C1 segment of cervical spinal cord (tissue), 14 donors: Measurements from ENCODE around the gene TPRG1L.

Experiments used
- DNase-seq, 14 donors: peaks; one replicate each; lab custom pipeline; 2025; lab: John Stamatoyannopoulos, UW

The TPRG1L gene

GRCh38 chr1:3593745-3594144, 31.1 kb upstream of the TPRG1L start:
- DNase-seq: no peak

GRCh38 chr1:3594706-3595377, 30.0 kb upstream of the TPRG1L start:
- peak in 6 of 14 donors; percentile 15 to 67 (median 28) for DNase-seq

DNA sequence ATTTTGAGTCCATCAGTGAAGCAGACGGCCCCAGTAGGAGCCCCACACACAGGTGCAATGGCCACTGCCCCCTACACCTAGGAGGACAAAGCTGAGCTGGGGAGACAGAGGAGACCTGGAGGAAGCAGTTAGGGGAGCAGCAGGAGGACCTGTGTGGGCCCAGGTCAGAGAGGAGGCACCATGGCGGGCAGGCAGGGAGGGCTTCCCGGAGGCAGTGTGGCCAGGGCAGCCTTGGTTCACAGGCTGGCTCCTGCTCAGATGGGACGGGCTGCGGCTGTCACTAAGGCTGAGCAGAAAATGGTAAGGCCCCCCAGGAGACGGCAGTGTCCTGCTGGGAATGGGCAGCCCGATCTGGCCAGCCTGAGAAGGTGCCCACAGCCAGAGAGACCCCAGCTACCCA, 28.9 kb upstream of the TPRG1L start:
- no peak for DNase-seq

GRCh38 chr1:3596663-3597598, 27.9 kb upstream of the TPRG1L start:
- DNase-seq: no peak

DNA sequence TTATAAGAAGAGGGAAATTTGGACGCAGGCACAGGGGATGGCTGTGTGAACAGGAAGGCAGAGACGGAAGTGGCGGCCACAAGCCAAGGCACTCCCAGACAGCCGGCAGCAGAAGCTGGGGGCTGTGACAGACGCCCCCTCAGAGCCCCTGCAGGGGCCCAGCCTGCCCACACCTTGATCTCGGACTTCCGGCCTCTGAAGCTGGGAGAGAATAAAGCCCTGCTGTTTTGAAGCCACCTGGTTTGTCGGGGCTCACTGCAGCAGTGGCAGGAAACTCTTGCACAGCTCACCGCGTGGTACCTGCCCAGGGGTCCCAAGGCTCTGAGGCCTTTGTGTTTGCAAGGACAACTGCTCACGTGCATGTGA, 27.2 kb upstream of the TPRG1L start:
- DNase-seq: no peak

DNA sequence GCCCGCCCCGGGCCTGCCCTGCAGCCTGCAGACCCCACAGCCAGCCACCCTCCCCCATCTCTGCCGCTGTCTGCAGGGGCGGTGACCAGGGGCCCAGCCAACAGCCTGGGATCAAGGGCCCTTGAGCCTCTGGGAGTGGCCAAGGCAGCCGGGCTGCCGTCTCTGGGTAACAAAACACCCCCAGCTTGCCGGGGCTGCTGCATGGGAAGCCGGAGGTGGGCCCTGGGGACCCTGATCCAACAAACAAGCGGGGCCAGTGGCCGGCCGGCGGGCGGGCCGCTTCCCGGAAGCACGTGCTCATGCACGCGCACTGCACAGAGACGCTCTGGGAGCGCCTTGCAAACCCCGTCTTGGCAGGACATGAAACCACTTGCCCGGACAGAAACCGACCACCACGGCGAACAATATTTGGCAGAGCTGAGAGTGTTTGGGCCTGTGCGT, 26.7 kb upstream of the TPRG1L start:
- DNase-seq: peak in 1 of 14 donors; percentile 39

GRCh38 chr1:3598522-3599285, 26.1 kb upstream of the TPRG1L start:
- DNase-seq: no peak

DNA sequence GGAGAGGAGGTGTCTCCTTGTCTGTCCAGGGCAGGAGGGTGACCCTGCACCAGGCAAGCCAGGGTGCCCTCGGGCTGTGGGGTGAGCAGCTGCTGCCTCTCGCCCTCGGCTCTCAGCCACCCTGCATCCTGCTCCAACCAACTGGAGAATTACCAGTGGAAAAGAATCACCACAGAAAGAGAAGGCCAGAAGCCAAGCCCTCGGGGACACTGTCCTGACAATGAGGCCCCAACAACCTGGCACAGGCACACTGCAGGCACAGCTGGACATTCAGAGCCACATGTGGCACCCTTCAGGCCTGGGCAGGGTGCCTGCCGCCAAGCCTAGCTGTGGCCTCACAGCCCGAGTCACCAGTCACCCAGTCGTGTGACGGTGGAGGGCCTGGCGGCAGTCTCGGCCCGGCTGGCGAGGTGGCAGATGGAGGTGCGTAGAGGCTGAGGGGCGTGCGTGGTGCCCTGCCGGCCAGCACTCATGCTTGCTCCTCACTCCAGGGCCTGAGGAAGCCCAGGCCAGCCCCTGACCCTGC, 25.5 kb upstream of the TPRG1L start:
- peak in 1 of 14 donors; percentile 7 for DNase-seq

DNA sequence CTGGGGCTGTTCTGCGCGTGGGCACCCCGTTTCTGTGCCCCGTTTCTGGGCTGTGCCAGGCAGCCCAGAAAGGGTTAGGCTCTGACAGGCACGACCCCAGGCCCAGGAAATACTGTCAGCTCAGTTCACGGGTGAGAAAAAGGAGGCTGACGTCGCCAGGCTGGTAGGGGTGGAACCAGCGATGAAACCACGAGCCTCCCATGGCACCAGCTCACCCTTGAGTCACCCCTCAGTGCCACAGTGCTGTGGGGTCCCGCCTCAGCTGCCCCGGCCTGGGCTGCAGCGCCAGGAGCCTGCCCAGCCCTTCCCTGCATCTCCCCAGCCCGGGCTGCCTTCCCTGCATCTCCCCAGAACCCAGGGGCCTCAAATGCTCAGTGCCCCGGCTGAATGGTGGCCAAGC, 25.0 kb upstream of the TPRG1L start:
- no peak for DNase-seq

- no peak for DNase-seq
Measured at GRCh38 chr1:3600354-3600753, 24.5 kb upstream of the TPRG1L start.

DNA sequence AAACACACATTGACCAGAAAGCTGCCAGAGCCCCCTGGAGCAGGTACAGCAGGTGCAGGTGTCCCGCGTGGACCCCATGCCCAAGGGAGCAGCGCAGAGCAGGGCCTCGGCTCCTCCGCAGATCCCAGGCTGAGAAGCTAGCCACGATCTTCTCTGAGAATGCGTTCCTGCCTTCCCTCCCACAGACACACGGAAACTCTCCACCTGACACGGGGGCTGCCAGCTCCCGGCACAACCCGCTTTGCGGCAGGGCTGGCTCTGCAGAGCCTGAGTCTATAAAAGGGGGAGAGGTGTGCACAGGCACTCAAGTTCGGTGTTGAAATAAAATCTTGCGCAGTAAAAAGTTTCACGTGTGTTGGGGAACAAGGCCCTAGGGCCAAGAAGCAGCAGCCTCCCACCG, 23.1 kb upstream of the TPRG1L start:
- no peak for DNase-seq

GRCh38 chr1:3602375-3602774, 22.4 kb upstream of the TPRG1L start:
- DNase-seq: no peak

DNA sequence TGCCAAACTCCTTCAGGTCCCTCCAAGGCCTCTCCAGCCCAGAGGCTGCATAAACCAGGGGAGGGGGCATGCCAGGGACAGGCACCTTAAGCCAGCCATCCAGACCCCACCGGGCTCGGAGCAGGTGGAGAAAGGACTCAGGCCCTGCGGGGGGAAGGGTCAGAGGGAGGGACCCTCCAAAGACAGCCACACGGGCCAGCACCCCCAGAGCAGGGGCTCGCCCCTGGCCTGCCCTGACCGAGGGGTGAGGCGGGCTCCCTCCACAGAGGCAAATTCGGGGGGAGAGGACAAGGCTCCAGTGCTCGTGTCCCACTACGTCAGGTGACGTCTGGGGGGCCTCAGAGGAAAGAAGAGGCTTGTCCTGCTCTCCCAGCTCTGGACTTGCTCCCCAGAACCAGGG, 21.7 kb upstream of the TPRG1L start:
- no peak for DNase-seq

DNA sequence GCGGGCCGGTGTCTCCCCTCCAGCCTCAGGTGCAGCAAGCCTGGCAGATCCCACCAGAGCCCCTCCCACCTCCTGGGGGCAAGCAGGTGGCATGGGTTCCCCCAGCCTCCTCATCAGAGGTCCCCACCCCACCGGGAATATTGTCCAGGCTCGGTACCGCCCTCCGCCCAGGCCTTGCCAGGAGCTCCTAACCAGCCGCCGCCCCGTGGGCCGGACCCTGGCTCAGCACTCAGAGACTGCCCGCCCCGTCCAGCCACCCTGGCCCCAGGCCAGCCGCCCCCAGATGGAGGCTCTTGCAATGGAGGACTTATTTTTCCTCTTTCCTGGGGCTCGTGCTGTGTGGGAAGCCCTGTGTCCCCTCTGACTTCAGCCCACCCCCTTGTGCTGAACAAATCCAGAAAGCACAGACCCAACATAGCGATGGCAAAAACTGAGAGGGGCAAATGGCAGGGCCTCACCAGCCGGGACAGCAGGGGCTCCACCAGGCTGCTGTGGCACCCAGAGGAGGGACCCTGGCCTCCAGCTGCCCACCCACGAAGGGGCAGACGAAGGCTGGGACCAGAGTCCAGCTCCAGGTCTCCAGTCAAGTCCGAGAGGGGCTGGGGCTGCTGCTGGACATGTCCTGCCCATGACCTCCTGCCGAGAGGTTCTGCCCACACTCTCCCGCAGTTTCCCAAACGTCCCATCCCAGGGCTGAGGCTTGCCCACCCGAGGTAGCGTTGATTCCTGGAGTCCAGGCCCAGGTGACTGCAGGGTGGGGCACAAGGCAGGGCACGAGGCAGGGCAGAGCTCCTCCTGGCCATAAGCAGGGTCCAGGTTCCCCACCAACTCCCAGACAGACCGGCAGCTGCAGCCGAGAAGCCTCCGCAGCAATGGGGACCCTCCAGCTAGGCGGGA, 21.0 kb upstream of the TPRG1L start:
- DNase-seq: no peak

DNA sequence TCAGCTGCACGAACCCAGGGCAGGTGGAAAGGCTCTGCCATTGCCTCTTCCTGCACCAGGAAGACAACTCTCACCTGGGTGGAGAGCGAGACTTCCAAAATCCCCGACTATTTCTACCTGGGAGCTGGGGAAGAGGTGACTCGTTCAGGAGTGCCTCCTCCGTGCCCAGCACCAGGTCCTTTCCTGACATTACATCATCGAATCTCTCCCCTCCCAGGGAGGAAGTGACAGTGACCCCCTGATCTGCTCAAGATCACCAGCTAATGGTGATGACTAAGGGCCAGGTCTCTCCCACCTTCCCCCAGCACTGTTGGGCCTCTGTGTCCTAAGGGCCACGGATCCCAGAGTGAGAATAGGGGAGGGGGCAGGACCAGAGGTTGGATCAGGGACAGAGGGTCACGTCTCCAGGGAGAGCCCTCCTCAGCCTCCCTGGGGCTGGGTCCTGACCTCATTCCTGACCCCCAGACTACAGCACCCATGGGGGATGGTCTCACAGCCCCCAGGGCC, 20.3 kb upstream of the TPRG1L start:
- no peak for DNase-seq

- DNase-seq: no peak
Measured at GRCh38 chr1:3604997-3605823, 19.6 kb upstream of the TPRG1L start.

DNA sequence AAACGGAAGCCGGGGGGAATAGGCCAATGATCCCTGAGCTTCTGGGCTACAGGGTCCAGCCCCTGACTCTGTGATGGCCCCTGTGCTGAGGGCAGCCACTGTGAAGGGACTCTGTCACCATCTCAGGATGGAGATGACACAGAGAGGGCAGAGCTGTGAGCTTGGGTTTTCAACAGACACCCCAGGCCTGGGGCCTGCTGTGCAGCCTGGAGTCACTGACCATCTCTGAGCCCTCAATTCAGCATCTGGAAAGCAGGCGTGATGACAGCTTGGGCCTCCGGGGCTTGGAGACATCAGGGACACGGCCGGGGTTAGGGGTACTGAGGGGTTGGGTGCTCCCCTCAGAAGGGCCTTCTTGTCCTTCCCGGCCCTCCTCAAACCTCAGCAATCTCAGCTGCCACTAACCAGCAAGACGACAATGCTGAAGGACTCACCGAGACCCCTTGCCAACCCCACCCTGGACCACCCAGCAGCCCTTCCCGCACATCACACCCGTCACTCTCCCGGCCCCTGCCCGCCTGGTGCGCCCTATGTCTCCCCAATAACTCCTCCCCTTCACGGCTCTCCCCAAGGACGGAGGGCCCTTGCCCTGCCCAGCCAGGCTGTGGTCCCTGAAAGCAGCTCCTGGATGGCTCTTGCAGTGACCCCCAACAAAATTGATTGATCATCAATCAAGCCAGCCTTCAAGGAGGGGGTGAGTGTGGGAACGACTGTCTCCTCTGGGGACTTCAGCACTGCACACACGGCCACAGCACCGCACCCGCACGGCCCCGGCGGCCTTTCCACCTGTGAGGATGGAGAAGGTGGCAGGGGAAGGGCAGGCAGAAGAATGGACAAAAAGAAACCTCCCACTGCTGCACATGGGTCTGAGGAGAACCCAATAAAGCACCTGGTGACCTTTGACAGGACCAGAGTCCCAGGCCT, 17.8 kb upstream of the TPRG1L start:
- no peak for DNase-seq

- no peak for DNase-seq
Measured at GRCh38 chr1:3607703-3608065, 17.1 kb upstream of the TPRG1L start.

- DNase-seq: no peak
Measured at GRCh38 chr1:3608154-3608553, 16.7 kb upstream of the TPRG1L start.
